ENCODE data around the gene SERTM2. TPM values are rescaled to one million over a fixed set of nuclear protein-coding genes. Genes with fewer than 3 reads are reported as not detected.

Gene SERTM2
- not detected in 2 replicates for total RNA-seq

GRCh38 chrX:111511477-111511876 lies at the start of gene SERTM2:
TSS of gene SERTM2 (plus strand) at chrX:111511645. CDS start at chrX:111518858, 7,213 bp downstream.

Other genes with a start within 250 kb of the SERTM2 start
- not detected in 2 replicates for gene CAPN6, start 241.2 kb upstream of the SERTM2 start, total RNA-seq
- not detected in 2 replicates for gene DCX, start 99.5 kb upstream of the SERTM2 start, total RNA-seq
- 83.2 and 88.4 TPM in 2 replicates for gene ALG13, start 169.5 kb downstream of the SERTM2 start, total RNA-seq